Esophagus squamous epithelium (tissue), 5 donors: Measurements from ENCODE around the gene SNIP1. TPM values are rescaled to one million over a fixed set of nuclear protein-coding genes. Genes with fewer than 3 reads are reported as not detected.

Source experiments
- DNase-seq: peaks from one replicate; lab custom pipeline; 2025; lab: John Stamatoyannopoulos, UW
- H3K27ac ChIP-seq, 4 donors: fragments of 200-600 bp; sonication (generic); one replicate each; pipeline ENCODE4 v1.5.1; 2016 to 2019; ENCODE audit warnings: mild to moderate bottlenecking in 1 of 4
- H3K27me3 ChIP-seq, 4 donors: fragments of 200-600 bp; sonication (generic); 1 replicate in 3 of 4; 2 replicates in 1 of 4; pipeline versions ENCODE4 v1.5.1 to v1.6.0; 2017 to 2021; ENCODE audit warnings: antibody characterized with exemption in 1 of 4
- H3K36me3 ChIP-seq, 3 donors: fragments of 200-600 bp; sonication (generic); one replicate each; pipeline ENCODE4 v1.5.1; 2016 to 2019
- H3K4me1 ChIP-seq, 3 donors: fragments of 200-600 bp; sonication (generic); one replicate each; pipeline ENCODE4 v1.5.1; 2017 to 2019
- H3K4me3 ChIP-seq, 4 donors: fragments of 200-600 bp; sonication (generic); 1 replicate in 3 of 4; 2 replicates in 1 of 4; pipeline ENCODE4 v1.5.1; 2016 to 2019; ENCODE audit warnings: mild to moderate bottlenecking in 2 of 4, moderate library complexity in 1 of 4
- H3K9me3 ChIP-seq, 3 donors: fragments of 200-600 bp; sonication (generic); one replicate each; pipeline ENCODE4 v1.5.1; 2016 to 2019
- POLR2A ChIP-seq, 4 donors: fragments of 450-650 bp; IDR thresholded peaks; one replicate each; pipeline ENCODE4 v1.6.1; 2017; ENCODE audit warnings: antibody characterized with exemption in 4 of 4, mild to moderate bottlenecking in 4 of 4, moderate library complexity in 3 of 4
- WGBS, 2 donors: methylation state at CpG; one replicate each; pipeline ENCODE4 v1.1.5; 2018; 5-methylcytosine and 5-hydroxymethylcytosine counted together
- intact Hi-C: fragments of 100-400 bp; cut with DNase I; formaldehyde crosslinking; loops from one replicate; pipeline ENCODE4 v1.15.0; 2022
- total RNA-seq, 4 donors: library from RNA; depleted of rRNA; stranded (reverse); fragments of >200 nt; gene quantifications; one replicate each; pipeline ENCODE4 v1.1.0, GENCODE V29; 2016
- TF ChIP-seq, protein P1 (sequence below), 6 experiments: fragments of 450-650 bp in 4 of 6; fragments of 200-600 bp in 2 of 6; sonication (generic) in 2 of 6; IDR thresholded peaks; one replicate each; pipeline ENCODE4 v1.5.1; 2016 to 2019; ENCODE audit warnings: antibody characterized with exemption in 6 of 6, mild to moderate bottlenecking in 4 of 6, moderate library complexity in 4 of 6
- donor health status: DM: yes; HTN: yes; CAD: no.

Gene SNIP1
- total RNA-seq, 4 donors from 2014 or later, result 10.5 to 21.1 (median 13.1) TPM

DNA sequence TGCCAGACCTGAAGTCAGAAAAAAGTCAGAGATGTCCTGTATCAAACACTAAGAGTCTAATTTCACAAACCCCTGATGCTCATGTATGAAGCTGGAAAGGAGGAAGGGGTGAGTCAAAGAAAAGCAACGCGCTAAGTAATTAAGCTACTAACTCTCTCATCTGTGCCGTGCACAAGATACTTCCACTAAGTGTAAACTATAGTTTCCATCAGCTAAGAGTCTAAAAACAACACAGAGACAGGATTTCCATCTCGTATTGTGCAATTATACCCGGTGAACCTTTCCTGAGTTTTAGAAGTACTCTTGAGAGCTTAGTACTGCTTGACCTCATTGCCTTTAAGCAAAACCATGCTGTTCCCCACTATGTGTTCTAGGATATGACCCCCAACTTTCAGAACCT lies 21.6 kb upstream of the SNIP1 start:
- Histone ChIP-seq H3K36me3 (peaks cover 9 to 100% (median 54%) of the 10 kb centered on the region in 3 donors), H3K27ac (no peak overlapping the region)
- intact Hi-C loops, result no loop called here

DNA sequence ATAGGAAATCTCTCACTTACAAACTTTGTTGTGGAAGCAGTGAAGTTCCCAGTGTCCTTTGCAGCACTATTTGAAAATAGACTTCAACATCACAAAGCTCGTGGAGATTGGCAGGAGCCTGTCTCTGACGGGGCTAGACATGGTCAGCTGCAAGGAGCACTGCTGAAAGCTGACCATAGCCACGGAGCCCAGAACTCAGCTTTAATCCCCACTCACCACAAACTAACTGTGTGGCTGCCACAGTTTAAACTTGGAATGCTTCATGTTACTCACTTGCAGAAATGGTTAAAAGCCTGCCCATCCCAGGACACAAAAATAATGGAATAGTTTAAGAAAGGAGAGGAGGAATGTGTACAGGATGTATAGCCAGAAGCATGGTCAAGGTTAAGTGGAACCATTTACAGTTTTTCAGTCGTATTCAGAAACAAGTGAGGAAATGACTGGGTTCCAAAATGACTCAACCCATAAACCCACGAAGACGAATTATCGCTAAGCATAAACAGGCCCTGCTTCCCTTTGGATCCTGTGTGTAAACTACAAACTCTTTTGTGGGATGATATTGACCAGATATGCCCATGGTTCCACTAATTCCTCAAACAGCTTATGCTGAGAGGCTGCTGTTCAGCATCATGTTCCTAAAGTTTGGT lies 20.9 kb upstream of the SNIP1 start:
- intact Hi-C loops, result no loop called here
- Histone ChIP-seq H3K36me3 (peaks cover 9 to 100% (median 50%) of the 10 kb centered on the region in 3 donors), H3K4me1 (no peaks in the 10 kb centered on the region)

More for the DNA sequence above, 21.6 kb upstream of the SNIP1 start:
- Histone ChIP-seq H3K4me3 (no peak overlapping the region), H3K27me3 (no peaks in the 10 kb centered on the region), H3K4me1 (no peaks in the 10 kb centered on the region), H3K9me3 (no peaks in the 10 kb centered on the region)
- 82 to 92% methylated on average over 5 of the region's 5 CpGs for WGBS, 2 donors
- no peak for DNase-seq
- TF ChIP-seq POLR2A (IDR thresholded peaks at IDR 0.05), result no peak
- TF ChIP-seq, protein P1, sequence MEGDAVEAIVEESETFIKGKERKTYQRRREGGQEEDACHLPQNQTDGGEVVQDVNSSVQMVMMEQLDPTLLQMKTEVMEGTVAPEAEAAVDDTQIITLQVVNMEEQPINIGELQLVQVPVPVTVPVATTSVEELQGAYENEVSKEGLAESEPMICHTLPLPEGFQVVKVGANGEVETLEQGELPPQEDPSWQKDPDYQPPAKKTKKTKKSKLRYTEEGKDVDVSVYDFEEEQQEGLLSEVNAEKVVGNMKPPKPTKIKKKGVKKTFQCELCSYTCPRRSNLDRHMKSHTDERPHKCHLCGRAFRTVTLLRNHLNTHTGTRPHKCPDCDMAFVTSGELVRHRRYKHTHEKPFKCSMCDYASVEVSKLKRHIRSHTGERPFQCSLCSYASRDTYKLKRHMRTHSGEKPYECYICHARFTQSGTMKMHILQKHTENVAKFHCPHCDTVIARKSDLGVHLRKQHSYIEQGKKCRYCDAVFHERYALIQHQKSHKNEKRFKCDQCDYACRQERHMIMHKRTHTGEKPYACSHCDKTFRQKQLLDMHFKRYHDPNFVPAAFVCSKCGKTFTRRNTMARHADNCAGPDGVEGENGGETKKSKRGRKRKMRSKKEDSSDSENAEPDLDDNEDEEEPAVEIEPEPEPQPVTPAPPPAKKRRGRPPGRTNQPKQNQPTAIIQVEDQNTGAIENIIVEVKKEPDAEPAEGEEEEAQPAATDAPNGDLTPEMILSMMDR (IDR thresholded peaks at IDR 0.05), result no peak

DNA sequence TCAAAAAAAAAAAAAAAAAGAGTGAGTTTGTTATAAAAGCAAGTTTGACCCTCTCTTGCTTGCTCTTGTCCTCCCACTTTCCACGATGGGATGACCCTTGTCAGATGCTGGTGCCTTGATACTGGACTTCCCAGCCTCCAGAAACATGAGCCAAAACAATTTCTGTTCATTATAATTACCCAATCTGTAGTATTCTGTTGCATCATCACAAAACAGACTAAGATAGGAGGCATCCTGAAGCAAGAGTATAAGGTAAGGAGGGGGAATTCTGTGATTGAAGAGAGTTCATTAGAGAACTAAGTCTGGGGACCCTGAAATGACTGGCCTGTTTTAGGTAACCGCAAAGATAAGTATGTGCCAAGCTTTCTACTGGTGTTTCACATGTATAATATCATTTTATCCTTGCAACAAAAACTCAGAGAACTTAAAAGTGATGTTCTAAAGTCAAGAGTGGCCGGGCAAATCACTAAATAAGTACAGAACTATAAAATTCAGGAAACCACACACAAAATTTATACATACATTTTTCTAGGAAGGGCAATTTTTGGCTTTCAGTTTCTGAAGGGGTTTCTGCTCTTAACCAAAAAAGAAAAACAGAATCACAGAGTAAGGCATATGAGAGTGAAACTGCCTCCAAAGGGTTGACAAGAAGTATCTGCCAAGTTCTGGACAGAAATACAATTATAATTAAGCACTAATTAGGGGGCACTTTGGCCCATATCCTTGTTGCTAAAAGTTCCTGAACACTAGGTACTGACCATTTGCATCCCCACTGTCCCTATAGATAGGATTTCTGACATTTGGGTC lies 16.6 kb upstream of the SNIP1 start:
- TF ChIP-seq, protein P1 (IDR thresholded peaks at IDR 0.05), result no peak
- no peak for TF ChIP-seq POLR2A (IDR thresholded peaks at IDR 0.05)
- H3K4me3 ChIP-seq, result no peak overlapping the region
- no peaks in the 10 kb centered on the region for H3K9me3 ChIP-seq
- DNase-seq, result no peak
- no peak overlapping the region for H3K27ac ChIP-seq
- WGBS, 2 donors, result 87 to 89% methylated on average over 3 of the region's 3 CpGs
- peaks cover 9 to 100% (median 65%) of the 10 kb centered on the region in 3 donors for H3K36me3 ChIP-seq
- no peaks in the 10 kb centered on the region for H3K4me1 ChIP-seq
- intact Hi-C loops, result no loop called here
- no peaks in the 10 kb centered on the region for H3K27me3 ChIP-seq

More for the DNA sequence above, 20.9 kb upstream of the SNIP1 start:
- 52 to 67% methylated on average over 7 of the region's 7 CpGs for WGBS, 2 donors
- Histone ChIP-seq H3K27ac (no peak overlapping the region), H3K9me3 (no peaks in the 10 kb centered on the region), H3K27me3 (no peaks in the 10 kb centered on the region), H3K4me3 (no peak overlapping the region)
- no peak for TF ChIP-seq POLR2A (IDR thresholded peaks at IDR 0.05)
- TF ChIP-seq, protein P1 (IDR thresholded peaks at IDR 0.05), result no peak
- DNase-seq, result no peak

DNA sequence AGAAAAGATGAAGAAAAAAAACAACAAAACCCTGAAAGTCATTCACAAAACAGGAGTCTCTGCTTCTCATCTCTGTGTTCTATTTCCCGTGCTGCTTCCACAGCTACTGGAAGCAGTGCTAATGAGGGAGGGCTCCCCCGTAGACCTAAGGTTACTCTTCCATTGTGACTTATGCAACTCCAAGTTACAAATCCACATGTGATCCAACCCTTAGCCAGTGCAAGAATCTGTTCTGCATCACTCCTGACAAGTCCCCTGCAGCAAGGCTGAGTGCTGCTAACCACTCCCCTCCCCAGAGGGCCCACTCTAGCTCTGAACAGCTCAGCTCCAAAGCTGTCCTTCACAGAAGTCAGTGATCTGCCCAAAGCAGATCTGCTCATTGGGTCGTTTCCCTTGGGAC lies 12.9 kb upstream of the SNIP1 start:
- TF ChIP-seq, protein P1 (IDR thresholded peaks at IDR 0.05), result no peak
- TF ChIP-seq POLR2A (IDR thresholded peaks at IDR 0.05), result no peak
- Histone ChIP-seq H3K4me3 (no peak overlapping the region), H3K4me1 (no peaks in the 10 kb centered on the region), H3K36me3 (peaks cover 0 to 87% (median 41%) of the 10 kb centered on the region in 3 donors), H3K27me3 (no peaks in the 10 kb centered on the region), H3K9me3 (no peaks in the 10 kb centered on the region), H3K27ac (no peak overlapping the region)
- 77 to 83% methylated on average over 3 of the region's 3 CpGs for WGBS, 2 donors
- intact Hi-C loops, result no loop called here
- DNase-seq, result no peak

DNA sequence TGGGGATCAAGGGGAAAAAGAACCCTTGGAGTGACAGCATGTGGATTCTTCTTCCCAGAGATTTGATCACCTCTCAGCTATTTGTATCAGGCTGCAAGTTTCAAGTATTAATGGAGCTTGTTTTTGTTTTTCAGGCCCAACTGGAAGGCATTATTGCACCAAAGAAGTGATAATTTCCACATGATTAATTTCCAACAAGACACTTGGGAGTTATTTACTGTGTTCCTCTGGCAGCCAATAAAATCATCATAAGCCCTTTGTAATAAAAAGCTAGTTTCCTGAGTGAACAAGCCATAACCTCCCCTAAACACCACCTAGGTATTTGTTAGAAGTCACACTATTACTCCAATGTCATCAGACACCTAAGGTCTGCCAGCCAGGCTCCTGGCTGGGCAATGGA lies 10.8 kb upstream of the SNIP1 start:
- no peak for TF ChIP-seq POLR2A (IDR thresholded peaks at IDR 0.05)
- TF ChIP-seq, protein P1 (IDR thresholded peaks at IDR 0.05), result no peak
- no peaks in the 10 kb centered on the region for H3K27me3 ChIP-seq
- H3K27ac ChIP-seq, result no peak overlapping the region
- intact Hi-C loops, result no loop called here
- no peaks in the 10 kb centered on the region for H3K9me3 ChIP-seq
- no peak for DNase-seq
- H3K4me1 ChIP-seq, result no peaks in the 10 kb centered on the region
- peaks cover 0 to 74% (median 38%) of the 10 kb centered on the region in 3 donors for H3K36me3 ChIP-seq
- H3K4me3 ChIP-seq, result no peak overlapping the region
